Tibial nerve (tissue), 4 donors: ENCODE measurements around the gene UBASH3B. TPM values are rescaled to one million over a fixed set of nuclear protein-coding genes. Genes with fewer than 3 reads are reported as not detected.

ENCODE experiments used
- DNase-seq, 2 donors: peaks; one replicate each; pipeline ENCODE4 v3.0.0-alpha.2; 2019; ENCODE audit warnings: low spot score in 2 of 2
- H3K27ac ChIP-seq, 4 donors: fragments of 200-600 bp; sonication (generic) in 3 of 4; one replicate each; pipeline ENCODE4 v1.5.1; 2017 to 2019; ENCODE audit warnings: mild to moderate bottlenecking in 1 of 4
- H3K27me3 ChIP-seq, 2 donors: fragments of 200-600 bp; sonication (generic) in 1 of 2; one replicate each; pipeline versions ENCODE4 v1.5.1 to v1.6.0; 2017 to 2019
- H3K36me3 ChIP-seq, 3 donors: fragments of 200-600 bp; sonication (generic); one replicate each; pipeline ENCODE4 v1.5.1; 2018 to 2019
- H3K4me1 ChIP-seq, 4 donors: fragments of 200-600 bp; sonication (generic) in 3 of 4; one replicate each; pipeline ENCODE4 v1.5.1; 2017 to 2019
- H3K4me3 ChIP-seq, 4 donors: fragments of 200-600 bp; sonication (generic) in 3 of 4; one replicate each; pipeline ENCODE4 v1.5.1; 2017 to 2019; ENCODE audit warnings: mild to moderate bottlenecking in 1 of 4, moderate library complexity in 1 of 4
- H3K9me3 ChIP-seq, 4 donors: fragments of 200-600 bp; sonication (generic) in 3 of 4; one replicate each; pipeline ENCODE4 v1.5.1; 2017 to 2019
- EP300 ChIP-seq, 2 donors: sonication (generic); formaldehyde crosslinking; IDR thresholded peaks; one replicate each; pipeline ENCODE4 v1.6.1; 2017; ENCODE audit warnings: antibody characterized with exemption in 2 of 2, mild to moderate bottlenecking in 1 of 2
- POLR2A ChIP-seq, 2 donors: fragments of 450-650 bp; IDR thresholded peaks; one replicate each; pipeline ENCODE4 v1.6.1; 2017; ENCODE audit warnings: antibody characterized with exemption in 2 of 2, mild to moderate bottlenecking in 2 of 2, moderate library complexity in 2 of 2
- WGBS, 2 donors: methylation state at CpG; one replicate each; pipeline ENCODE4 v1.1.5; 2018; 5-methylcytosine and 5-hydroxymethylcytosine counted together
- total RNA-seq, 4 donors: library from RNA; depleted of rRNA; stranded (reverse); fragments of >200 nt; gene quantifications; one replicate each; pipeline ENCODE4 v1.1.0, GENCODE V29; 2016
- TF ChIP-seq, protein P1 (sequence below), 5 experiments: fragments of 200-600 bp in 3 of 5; fragments of 450-650 bp in 2 of 5; sonication (generic) in 3 of 5; IDR thresholded peaks; one replicate each; pipeline ENCODE4 v1.5.1; 2016 to 2019; ENCODE audit warnings: antibody characterized with exemption in 5 of 5, mild to moderate bottlenecking in 3 of 5, moderate library complexity in 2 of 5

Gene UBASH3B
- total RNA-seq, 4 donors from 2014 or later: 0.66 to 5.1 (median 1.8) TPM

DNA sequence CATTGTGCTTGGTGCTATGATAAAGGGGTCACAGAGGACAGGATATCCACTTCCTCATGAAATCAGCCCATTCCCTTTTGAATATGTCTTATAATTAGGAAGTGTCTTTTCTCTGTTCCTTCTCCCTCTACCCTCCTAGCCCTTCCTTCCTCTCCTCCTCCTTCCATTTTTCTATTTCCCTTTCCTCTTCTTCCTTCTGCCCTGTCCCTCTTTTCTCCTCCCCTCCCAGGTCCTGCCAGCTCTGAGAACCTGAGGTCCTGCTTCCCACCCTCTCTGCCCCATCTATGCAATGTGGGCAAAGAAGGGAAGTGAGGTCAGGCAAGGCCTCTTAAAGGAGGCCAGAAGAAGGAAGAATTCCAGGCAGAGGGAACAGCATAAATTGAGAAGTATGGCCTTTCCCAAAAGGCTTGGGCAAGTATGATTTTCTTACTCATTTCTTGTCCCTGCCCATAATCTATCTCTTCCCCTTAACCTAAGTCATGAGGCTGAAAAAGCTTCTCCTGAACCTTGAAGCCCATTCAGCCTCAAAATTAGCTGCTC lies 7.7 kb upstream of the UBASH3B start:
- H3K27me3 ChIP-seq: no peaks in the 10 kb centered on the region
- H3K4me3 ChIP-seq: no peak overlapping the region
- H3K27ac ChIP-seq: no peak overlapping the region
- TF ChIP-seq EP300 (IDR thresholded peaks at IDR 0.05) (no peak), POLR2A (IDR thresholded peaks at IDR 0.05) (no peak)
- TF ChIP-seq, protein P1, sequence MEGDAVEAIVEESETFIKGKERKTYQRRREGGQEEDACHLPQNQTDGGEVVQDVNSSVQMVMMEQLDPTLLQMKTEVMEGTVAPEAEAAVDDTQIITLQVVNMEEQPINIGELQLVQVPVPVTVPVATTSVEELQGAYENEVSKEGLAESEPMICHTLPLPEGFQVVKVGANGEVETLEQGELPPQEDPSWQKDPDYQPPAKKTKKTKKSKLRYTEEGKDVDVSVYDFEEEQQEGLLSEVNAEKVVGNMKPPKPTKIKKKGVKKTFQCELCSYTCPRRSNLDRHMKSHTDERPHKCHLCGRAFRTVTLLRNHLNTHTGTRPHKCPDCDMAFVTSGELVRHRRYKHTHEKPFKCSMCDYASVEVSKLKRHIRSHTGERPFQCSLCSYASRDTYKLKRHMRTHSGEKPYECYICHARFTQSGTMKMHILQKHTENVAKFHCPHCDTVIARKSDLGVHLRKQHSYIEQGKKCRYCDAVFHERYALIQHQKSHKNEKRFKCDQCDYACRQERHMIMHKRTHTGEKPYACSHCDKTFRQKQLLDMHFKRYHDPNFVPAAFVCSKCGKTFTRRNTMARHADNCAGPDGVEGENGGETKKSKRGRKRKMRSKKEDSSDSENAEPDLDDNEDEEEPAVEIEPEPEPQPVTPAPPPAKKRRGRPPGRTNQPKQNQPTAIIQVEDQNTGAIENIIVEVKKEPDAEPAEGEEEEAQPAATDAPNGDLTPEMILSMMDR (IDR thresholded peaks at IDR 0.05): no peak
- H3K36me3 ChIP-seq: no peaks in the 10 kb centered on the region
- no peak for DNase-seq
- H3K9me3 ChIP-seq: no peaks in the 10 kb centered on the region
- H3K4me1 ChIP-seq: no peaks in the 10 kb centered on the region

DNA sequence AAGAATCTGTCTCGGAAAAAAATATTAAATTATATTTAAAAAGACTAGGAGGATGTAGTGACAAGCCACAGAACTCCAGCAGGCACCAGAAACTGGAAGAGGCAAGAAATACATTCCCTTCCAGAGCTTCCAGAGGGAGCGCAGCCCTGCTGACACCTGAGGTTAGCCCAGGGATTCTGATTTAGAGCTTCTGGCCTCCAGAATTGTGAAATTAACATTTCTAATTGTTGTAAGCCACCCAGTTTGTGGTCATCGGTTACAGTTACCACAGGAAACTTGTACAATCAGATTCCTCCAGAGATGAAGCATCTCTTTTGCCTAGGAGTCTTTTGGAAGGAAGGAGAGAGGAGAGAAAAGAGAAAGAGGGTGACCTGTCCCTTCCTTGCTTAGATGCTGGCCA lies 6.4 kb upstream of the UBASH3B start:
- no peak for DNase-seq
- no peaks in the 10 kb centered on the region for H3K4me1 ChIP-seq
- H3K9me3 ChIP-seq: no peaks in the 10 kb centered on the region
- H3K27ac ChIP-seq: no peak overlapping the region
- no peaks in the 10 kb centered on the region for H3K27me3 ChIP-seq
- 94 to 96% methylated on average over 3 of the region's 3 CpGs for WGBS, 2 donors
- TF ChIP-seq, protein P1 (IDR thresholded peaks at IDR 0.05): no peak
- TF ChIP-seq POLR2A (IDR thresholded peaks at IDR 0.05) (no peak), EP300 (IDR thresholded peaks at IDR 0.05) (no peak)
- H3K36me3 ChIP-seq: no peaks in the 10 kb centered on the region
- no peak overlapping the region for H3K4me3 ChIP-seq

DNA sequence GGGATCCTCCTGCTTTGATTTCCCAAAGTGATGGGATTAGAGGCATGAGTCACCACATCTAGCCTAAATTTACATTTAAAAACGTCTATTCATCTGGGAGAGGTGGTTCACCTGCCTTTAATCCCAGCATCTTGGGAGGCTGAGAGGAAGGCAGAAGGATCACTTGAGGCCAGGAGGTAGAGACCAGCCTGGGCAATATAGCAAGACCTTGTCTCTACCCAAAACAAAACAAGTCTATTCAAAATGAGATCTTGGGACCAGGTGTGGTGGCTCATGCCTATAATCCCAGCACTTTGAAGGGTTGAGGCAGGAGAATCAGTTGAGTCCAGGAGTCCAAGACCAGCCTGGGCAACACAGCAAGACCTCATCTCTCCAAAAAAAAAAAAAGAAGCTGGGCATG lies 4.9 kb upstream of the UBASH3B start:
- H3K4me3 ChIP-seq: no peak overlapping the region
- H3K9me3 ChIP-seq: no peaks in the 10 kb centered on the region
- H3K27me3 ChIP-seq: no peaks in the 10 kb centered on the region
- peaks cover 0 to 8% (median 2%) of the 10 kb centered on the region in 4 donors for H3K4me1 ChIP-seq
- no peak overlapping the region for H3K27ac ChIP-seq
- H3K36me3 ChIP-seq: no peaks in the 10 kb centered on the region
- no peak for DNase-seq
- no peak for TF ChIP-seq EP300 (IDR thresholded peaks at IDR 0.05)
- TF ChIP-seq POLR2A (IDR thresholded peaks at IDR 0.05): no peak
- TF ChIP-seq, protein P1 (IDR thresholded peaks at IDR 0.05): no peak
- 56 to 59% methylated on average over 1 of the region's 1 CpG for WGBS, 2 donors

DNA sequence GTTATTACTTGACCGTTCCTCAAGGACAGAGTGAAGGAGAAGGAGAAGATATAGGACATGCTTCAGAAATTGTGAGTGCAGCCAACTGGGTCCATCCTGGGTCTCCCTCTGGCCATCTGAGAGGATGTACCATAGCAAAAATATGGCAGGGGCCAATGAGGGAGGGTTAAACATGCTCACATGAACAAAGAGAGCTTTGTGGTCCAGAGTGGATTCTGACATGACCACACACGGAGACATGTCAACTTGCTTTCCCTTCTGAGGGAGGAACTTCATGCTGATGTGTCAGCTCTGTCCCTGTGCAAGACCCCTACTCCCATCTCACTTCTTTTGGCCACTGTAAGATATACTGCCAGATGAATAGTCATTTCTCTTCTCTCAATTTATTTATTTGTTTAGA lies 3.0 kb upstream of the UBASH3B start:
- no peak for TF ChIP-seq POLR2A (IDR thresholded peaks at IDR 0.05)
- TF ChIP-seq EP300 (IDR thresholded peaks at IDR 0.05): no peak
- TF ChIP-seq, protein P1 (IDR thresholded peaks at IDR 0.05): no peak
- WGBS, 2 donors: 57 to 59% methylated on average over 2 of the region's 2 CpGs

DNA sequence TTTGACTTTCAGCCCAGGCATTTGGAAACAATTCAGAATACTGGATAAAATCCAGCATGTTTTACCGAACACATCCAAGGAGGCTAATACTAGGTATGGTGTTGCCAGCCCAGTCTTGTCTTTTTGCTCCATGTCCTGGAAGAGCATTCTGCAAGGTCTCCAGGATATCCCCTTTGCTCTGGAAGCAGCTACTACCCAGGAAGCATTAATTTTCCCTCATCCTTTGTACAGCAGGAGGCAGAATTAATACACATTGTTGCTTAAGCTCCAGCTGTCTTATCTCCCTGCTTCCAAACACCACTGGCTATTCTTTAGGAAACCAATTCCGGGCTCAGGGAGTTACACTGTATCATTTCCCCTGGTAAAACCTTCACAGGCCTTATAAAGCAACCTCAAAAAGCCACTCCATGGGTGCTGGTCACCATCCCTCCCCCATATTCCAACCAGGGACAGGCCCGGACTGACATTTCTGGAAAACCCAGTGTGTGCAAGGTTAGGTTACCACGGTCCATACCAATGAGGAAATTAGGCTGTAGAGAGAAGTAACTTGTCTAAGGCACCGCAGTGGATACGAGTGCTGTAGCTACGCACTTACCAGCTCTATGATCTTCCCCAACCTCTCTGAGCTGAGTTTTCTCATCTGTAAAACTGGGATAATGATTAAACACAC lies 1.5 kb upstream of the UBASH3B start:
- WGBS, 2 donors: 76 to 78% methylated on average over 7 of the region's 7 CpGs
- TF ChIP-seq EP300 (IDR thresholded peaks at IDR 0.05) (no peak), POLR2A (IDR thresholded peaks at IDR 0.05) (no peak)
- TF ChIP-seq, protein P1 (IDR thresholded peaks at IDR 0.05): no peak
- no peaks in the 10 kb centered on the region for H3K36me3 ChIP-seq

More for the DNA sequence above, 3.0 kb upstream of the UBASH3B start:
- no peaks in the 10 kb centered on the region for H3K27me3 ChIP-seq
- no peaks in the 10 kb centered on the region for H3K36me3 ChIP-seq
- H3K4me3 ChIP-seq: no peak overlapping the region
- H3K4me1 ChIP-seq: peaks cover 0 to 21% (median 3%) of the 10 kb centered on the region in 4 donors
- DNase-seq: no peak
- no peaks in the 10 kb centered on the region for H3K9me3 ChIP-seq
- H3K27ac ChIP-seq: no peak overlapping the region

More for the DNA sequence above, 1.5 kb upstream of the UBASH3B start:
- H3K9me3 ChIP-seq: no peaks in the 10 kb centered on the region
- H3K27ac ChIP-seq: no peak overlapping the region
- H3K4me1 ChIP-seq: peaks cover 0 to 21% (median 3%) of the 10 kb centered on the region in 4 donors
- no peak overlapping the region for H3K4me3 ChIP-seq
- no peaks in the 10 kb centered on the region for H3K27me3 ChIP-seq
- no peak for DNase-seq
